Lower leg skin (tissue), 3 donors: ENCODE measurements around the gene SIAH2.

Experiments used
- POLR2A ChIP-seq, 2 donors: fragments of 450-650 bp; IDR thresholded peaks; one replicate each; pipeline ENCODE4 v1.6.1; 2016 to 2017; ENCODE audit warnings: antibody characterized with exemption in 2 of 2, mild to moderate bottlenecking in 1 of 2, moderate library complexity in 1 of 2
- TF ChIP-seq, protein P1 (sequence below), 3 donors: fragments of 450-650 bp; IDR thresholded peaks; one replicate each; pipeline ENCODE4 v1.5.1; 2016; ENCODE audit warnings: antibody characterized with exemption in 3 of 3, mild to moderate bottlenecking in 3 of 3, moderate library complexity in 2 of 3

DNA sequence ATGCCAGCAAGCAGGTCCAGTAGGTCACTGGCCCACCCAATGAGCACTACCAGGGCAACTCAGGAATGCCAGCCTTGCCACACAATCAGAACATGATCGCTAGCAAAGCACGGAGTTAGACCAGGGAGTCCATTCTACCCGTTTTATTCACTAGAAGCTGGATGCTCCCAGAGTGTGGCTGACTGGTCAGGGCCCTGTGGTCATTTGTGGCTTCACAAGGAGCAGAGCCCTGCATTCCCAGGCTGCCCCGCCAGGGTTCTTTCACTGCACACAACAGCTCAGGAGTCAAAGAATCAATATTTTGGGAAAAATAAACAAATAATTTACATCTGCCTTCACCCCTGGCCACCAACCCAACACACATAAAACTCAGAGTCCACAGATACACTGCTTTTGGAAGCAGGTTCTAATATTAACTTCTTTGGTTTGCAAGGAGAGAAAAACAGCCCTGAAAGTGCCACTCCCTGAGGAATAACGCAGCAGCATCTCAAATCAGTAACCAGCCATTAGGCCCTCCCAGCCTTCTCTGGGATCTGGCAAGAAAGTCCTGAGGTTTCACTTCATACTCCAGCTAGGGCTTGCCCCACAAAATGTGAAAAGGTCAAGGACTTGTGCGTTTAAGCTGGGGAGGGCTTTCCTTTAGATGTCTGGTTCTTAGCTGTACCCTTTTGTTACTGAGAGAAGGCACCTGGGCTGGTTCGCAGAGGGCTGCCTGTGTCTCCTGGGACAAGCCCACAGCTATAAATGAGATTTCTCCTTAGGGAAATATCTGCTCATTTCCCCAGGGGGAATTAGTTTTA is 16.0 kb downstream of the SIAH2 start:
- TF ChIP-seq, protein P1, sequence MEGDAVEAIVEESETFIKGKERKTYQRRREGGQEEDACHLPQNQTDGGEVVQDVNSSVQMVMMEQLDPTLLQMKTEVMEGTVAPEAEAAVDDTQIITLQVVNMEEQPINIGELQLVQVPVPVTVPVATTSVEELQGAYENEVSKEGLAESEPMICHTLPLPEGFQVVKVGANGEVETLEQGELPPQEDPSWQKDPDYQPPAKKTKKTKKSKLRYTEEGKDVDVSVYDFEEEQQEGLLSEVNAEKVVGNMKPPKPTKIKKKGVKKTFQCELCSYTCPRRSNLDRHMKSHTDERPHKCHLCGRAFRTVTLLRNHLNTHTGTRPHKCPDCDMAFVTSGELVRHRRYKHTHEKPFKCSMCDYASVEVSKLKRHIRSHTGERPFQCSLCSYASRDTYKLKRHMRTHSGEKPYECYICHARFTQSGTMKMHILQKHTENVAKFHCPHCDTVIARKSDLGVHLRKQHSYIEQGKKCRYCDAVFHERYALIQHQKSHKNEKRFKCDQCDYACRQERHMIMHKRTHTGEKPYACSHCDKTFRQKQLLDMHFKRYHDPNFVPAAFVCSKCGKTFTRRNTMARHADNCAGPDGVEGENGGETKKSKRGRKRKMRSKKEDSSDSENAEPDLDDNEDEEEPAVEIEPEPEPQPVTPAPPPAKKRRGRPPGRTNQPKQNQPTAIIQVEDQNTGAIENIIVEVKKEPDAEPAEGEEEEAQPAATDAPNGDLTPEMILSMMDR (IDR thresholded peaks at IDR 0.05): no peak
- TF ChIP-seq POLR2A (IDR thresholded peaks at IDR 0.05): no peak
